Pancreas (tissue), 10 donors: ENCODE measurements around the gene UTS2R. TPM values are rescaled to one million over a fixed set of nuclear protein-coding genes. Genes with fewer than 3 reads are reported as not detected.
"Not testable (repeated sequence)": the region's sequence is repeated elsewhere in the genome, so short reads cannot be mapped to it uniquely, and the experiment has no call there.

ENCODE experiments used
- ATAC-seq, 4 donors: fragments of 200-7000 bp; cut with Tn5 transposase; one replicate each; pipeline versions ENCODE4 v1.8.0 to v1.9.1; 2020; ENCODE audit warnings: mild to moderate bottlenecking in 4 of 4, moderate library complexity in 4 of 4
- DNase-seq, 6 donors: peaks; one replicate each; pipeline ENCODE4 v3.0.0-alpha.2; 2020
- FAIRE-seq: peaks from 2 replicates; lab custom pipeline; 2012; peaks lifted over from hg19 to GRCh38; lab: Jason Lieb, UNC
- H3K27ac ChIP-seq, 4 donors: fragments of 200-600 bp; sonication (generic); 1 replicate in 3 of 4; 2 replicates in 1 of 4; pipeline versions ENCODE4 v1.5.0 to v1.8.0; 2020
- H3K27me3 ChIP-seq, 4 donors: fragments of 200-600 bp; one replicate each; pipeline ENCODE4 v1.8.0; 2021
- H3K36me3 ChIP-seq, 3 donors: fragments of 200-600 bp; sonication (generic) in 1 of 3; one replicate each; pipeline versions ENCODE4 v1.5.0 to v1.8.0; 2020 to 2021
- H3K4me1 ChIP-seq, 3 donors: fragments of 200-600 bp; one replicate each; pipeline ENCODE4 v1.8.0; 2021
- H3K4me3 ChIP-seq, 4 donors: fragments of 200-600 bp; sonication (generic) in 2 of 4; one replicate each; pipeline versions ENCODE4 v1.5.0 to v1.8.0; 2020 to 2021
- H3K9me3 ChIP-seq, 4 donors: fragments of 200-600 bp; one replicate each; pipeline ENCODE4 v1.8.0; 2021
- WGBS, 2 donors: extraction: QIAGEN DNeasy Blood & Tissue Kit; methylation state at CpG; one replicate each; pipeline ENCODE4 v1.1.7; 2013; 5-methylcytosine and 5-hydroxymethylcytosine counted together
- intact Hi-C, 3 donors: fragments of 100-400 bp; cut with DNase I; formaldehyde crosslinking; loops; one replicate each; pipeline versions ENCODE4 v1.11.1 to v1.14.2; 2022
- polyA plus RNA-seq, 2 donors: library from polyadenylated mRNA; stranded (reverse); fragments of 200-250 nt; gene quantifications; one replicate each; pipeline ENCODE4 v1.2.3, GENCODE V29; 2013
- total RNA-seq, 6 donors: library from RNA; stranded (reverse); fragmentation: NEBNext Ultra II Directional in 4 of 6; extraction: Animal tissue kit (Norgen Biotek cat#: 25700) in 4 of 6; gene quantifications; one replicate each; pipeline versions ENCODE4 v1.2.1 to v1.2.4, GENCODE V29; 2021 to 2023
- TF ChIP-seq, protein P1 (sequence below), 4 donors: fragments of 200-600 bp; sonication (generic) in 3 of 4; IDR thresholded peaks; one replicate each; pipeline versions ENCODE4 v1.5.0 to v1.8.0; 2021; ENCODE audit warnings: antibody characterized with exemption in 4 of 4
- donor health status: healthy with polysubstance abuse.
- donor health status: DM: no; HTN: no; CAD: no; lungs with moderate emphysema.
- donor health status: DM: no; HTN: no; CAD: no.
- donor health status: control.
- donor health status: control.
- donor health status: Bipolar disorder and iron deficiency.
- donor health status: DM: yes; HTN: yes; CAD: no.
- donor health status: DM: no; HTN: no; CAD: no.
- donor health status: DM: no; HTN: no; CAD: no.
- donor health status: DM: yes; HTN: yes; CAD: no.

UTS2R gene
- total and polyA plus RNA-seq, 8 donors = 0.37 to 0.87 (median 0.74) TPM; not detected in 5

DNA sequence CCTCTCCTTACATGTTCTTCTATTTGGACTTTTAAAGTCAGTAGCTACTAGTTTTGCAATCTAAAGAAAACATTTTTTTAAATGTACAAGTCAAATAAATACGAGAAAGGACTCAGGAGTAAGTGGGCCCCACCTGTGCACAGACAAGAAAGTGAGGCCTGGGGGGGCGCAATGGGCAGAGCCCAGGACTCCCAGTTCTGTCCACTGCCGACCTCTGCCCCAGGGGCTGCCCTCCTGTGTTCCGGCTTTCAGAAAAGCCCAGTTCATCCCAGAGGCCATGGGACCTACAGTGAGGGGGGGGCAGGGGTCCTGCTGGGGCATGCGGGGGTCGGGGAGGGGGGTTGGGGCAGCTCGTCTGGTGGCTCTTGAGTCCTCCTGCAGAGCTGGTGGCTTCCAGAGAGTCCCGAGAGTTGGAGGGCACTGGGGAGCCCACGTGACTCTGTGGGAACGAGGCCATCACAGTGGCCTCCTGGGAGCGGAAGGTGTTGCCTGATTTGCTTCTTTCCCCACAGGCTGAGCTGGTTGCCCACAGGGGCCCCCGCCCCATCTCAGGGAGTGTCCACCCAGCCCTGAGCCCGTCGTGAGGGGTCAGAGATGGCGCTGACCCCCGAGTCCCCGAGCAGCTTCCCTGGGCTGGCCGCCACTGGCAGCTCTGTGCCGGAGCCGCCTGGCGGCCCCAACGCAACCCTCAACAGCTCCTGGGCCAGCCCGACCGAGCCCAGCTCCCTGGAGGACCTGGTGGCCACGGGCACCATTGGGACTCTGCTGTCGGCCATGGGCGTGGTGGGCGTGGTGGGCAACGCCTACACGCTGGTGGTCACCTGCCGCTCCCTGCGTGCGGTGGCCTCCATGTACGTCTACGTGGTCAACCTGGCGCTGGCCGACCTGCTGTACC, 2.4 kb downstream of the UTS2R start:
- H3K4me1 ChIP-seq = peaks cover 0 to 10% (median 7%) of the 10 kb centered on the region in 3 donors
- FAIRE-seq = no peak
- 86 to 88% methylated on average over 37 of the region's 37 CpGs for WGBS, 2 donors
- TF ChIP-seq, protein P1, sequence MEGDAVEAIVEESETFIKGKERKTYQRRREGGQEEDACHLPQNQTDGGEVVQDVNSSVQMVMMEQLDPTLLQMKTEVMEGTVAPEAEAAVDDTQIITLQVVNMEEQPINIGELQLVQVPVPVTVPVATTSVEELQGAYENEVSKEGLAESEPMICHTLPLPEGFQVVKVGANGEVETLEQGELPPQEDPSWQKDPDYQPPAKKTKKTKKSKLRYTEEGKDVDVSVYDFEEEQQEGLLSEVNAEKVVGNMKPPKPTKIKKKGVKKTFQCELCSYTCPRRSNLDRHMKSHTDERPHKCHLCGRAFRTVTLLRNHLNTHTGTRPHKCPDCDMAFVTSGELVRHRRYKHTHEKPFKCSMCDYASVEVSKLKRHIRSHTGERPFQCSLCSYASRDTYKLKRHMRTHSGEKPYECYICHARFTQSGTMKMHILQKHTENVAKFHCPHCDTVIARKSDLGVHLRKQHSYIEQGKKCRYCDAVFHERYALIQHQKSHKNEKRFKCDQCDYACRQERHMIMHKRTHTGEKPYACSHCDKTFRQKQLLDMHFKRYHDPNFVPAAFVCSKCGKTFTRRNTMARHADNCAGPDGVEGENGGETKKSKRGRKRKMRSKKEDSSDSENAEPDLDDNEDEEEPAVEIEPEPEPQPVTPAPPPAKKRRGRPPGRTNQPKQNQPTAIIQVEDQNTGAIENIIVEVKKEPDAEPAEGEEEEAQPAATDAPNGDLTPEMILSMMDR (IDR thresholded peaks at IDR 0.05) = no peak
- H3K27me3 ChIP-seq = peaks cover 0 to 18% (median 0%) of the 10 kb centered on the region in 4 donors
- H3K36me3 ChIP-seq = no peaks in the 10 kb centered on the region
- no peak overlapping the region for H3K27ac ChIP-seq
- no peak overlapping the region for H3K4me3 ChIP-seq
- peak in 1 of 6 donors; percentile 75 for DNase-seq
- intact Hi-C loops = no loop called here
- H3K9me3 ChIP-seq = no peaks in the 10 kb centered on the region
- ATAC-seq = no peak

DNA sequence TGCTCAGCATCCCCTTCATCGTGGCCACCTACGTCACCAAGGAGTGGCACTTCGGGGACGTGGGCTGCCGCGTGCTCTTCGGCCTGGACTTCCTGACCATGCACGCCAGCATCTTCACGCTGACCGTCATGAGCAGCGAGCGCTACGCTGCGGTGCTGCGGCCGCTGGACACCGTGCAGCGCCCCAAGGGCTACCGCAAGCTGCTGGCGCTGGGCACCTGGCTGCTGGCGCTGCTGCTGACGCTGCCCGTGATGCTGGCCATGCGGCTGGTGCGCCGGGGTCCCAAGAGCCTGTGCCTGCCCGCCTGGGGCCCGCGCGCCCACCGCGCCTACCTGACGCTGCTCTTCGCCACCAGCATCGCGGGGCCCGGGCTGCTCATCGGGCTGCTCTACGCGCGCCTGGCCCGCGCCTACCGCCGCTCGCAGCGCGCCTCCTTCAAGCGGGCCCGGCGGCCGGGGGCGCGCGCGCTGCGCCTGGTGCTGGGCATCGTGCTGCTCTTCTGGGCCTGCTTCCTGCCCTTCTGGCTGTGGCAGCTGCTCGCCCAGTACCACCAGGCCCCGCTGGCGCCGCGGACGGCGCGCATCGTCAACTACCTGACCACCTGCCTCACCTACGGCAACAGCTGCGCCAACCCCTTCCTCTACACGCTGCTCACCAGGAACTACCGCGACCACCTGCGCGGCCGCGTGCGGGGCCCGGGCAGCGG, 3.2 kb downstream of the UTS2R start:
- peak in 1 of 6 donors; percentile 52 for DNase-seq
- FAIRE-seq = no peak
- no peaks in the 10 kb centered on the region for H3K9me3 ChIP-seq
- H3K27me3 ChIP-seq = peaks cover 0 to 18% (median 0%) of the 10 kb centered on the region in 4 donors
- H3K4me3 ChIP-seq = no peak overlapping the region
- H3K4me1 ChIP-seq = peaks cover 0 to 10% (median 7%) of the 10 kb centered on the region in 3 donors
- H3K27ac ChIP-seq = no peak overlapping the region
- WGBS, 2 donors = 56 to 69% methylated on average over 77 to 79 of the region's 79 CpGs
- H3K36me3 ChIP-seq = no peaks in the 10 kb centered on the region
- TF ChIP-seq, protein P1 (IDR thresholded peaks at IDR 0.05) = no peak
- ATAC-seq = no peak
- intact Hi-C loops = no loop called here

DNA sequence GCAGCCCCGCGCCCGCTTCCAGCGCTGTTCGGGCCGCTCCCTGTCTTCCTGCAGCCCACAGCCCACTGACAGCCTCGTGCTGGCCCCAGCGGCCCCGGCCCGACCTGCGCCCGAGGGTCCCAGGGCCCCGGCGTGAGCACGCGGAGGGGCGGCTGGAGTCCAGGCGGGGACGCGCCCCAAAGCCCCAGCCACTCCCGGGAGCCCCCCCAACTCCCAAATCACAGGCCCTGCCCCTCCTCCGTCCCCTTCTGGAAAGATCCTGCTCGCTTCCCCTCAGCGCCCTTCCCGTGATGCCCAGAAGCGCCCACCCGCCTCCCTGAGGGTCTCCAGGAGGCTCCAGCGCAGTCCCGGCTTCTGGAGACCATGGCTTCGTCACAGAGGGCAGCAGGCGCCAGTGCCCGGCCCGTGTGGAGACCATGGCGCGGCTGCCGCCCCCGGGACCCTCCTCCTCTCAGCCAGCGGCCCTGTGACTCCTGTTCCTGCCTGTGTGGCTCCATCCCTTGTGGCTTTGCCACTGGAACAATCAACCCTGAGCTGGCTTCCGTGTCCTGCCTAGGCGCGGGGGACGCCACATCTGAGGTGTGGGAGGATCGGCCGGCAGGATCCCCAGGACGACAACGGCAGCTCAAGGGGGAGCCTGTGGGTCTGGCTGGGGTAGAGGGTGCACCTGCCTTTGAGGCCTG, 3.9 kb downstream of the UTS2R start:
- FAIRE-seq (no peak), ATAC-seq (no peak), DNase-seq (peak in 1 of 6 donors; percentile 67)
- WGBS, 2 donors = 65 to 71% methylated on average over 42 to 46 of the region's 46 CpGs
- H3K27me3 ChIP-seq = peaks cover 0 to 18% (median 0%) of the 10 kb centered on the region in 4 donors
- TF ChIP-seq, protein P1 (IDR thresholded peaks at IDR 0.05) = no peak
- H3K4me3 ChIP-seq = no peak overlapping the region
- no peaks in the 10 kb centered on the region for H3K9me3 ChIP-seq
- no peaks in the 10 kb centered on the region for H3K36me3 ChIP-seq
- peaks cover 0 to 10% (median 7%) of the 10 kb centered on the region in 3 donors for H3K4me1 ChIP-seq
- intact Hi-C loops = no loop called here
- no peak overlapping the region for H3K27ac ChIP-seq

DNA sequence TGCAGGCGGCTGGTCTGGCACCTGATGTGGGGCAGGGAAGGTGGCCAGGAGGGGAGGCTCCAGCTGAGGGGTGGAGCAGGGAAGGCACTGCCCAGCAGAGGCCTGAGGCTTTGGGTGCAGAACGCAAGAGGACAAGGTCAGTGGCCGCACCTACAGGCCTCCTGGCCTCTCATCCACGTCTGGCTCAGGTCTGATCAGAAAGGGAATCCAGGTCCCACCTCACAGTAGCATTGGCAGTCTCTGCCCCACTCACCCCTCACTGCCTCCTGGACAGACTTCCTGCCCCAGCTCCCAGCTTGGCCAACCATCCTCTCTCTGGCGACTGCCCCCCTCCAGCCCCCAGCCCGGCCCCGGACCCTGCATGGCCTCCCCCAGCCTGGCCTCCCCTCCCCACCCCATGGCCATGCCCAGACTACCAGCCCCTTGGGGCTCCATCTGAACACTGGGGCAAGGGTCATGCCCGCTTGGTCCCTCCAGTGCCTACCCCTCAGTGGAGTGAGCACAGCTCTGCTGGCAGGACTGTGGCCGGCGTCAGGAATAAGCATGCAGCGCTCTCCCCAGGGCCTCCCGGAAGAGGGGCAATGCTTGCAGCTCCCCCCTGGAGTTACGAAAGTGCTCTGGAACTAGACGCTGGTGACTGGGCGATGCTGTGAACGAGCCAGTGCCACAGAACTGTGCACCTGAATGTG, 4.6 kb downstream of the UTS2R start:
- ATAC-seq (no peak), DNase-seq (peak in 1 of 6 donors; percentile 64), FAIRE-seq (no peak)
- Histone ChIP-seq H3K4me1 (peaks cover 0 to 4% (median 3%) of the 10 kb centered on the region in 3 donors), H3K36me3 (no peaks in the 10 kb centered on the region), H3K27ac (no peak overlapping the region), H3K27me3 (peaks cover 0 to 14% (median 0%) of the 10 kb centered on the region in 4 donors), H3K9me3 (no peaks in the 10 kb centered on the region), H3K4me3 (no peak overlapping the region)
- intact Hi-C loops = no loop called here
- TF ChIP-seq, protein P1 (IDR thresholded peaks at IDR 0.05) = no peak
- 69 to 80% methylated on average over 16 of the region's 16 CpGs for WGBS, 2 donors

DNA sequence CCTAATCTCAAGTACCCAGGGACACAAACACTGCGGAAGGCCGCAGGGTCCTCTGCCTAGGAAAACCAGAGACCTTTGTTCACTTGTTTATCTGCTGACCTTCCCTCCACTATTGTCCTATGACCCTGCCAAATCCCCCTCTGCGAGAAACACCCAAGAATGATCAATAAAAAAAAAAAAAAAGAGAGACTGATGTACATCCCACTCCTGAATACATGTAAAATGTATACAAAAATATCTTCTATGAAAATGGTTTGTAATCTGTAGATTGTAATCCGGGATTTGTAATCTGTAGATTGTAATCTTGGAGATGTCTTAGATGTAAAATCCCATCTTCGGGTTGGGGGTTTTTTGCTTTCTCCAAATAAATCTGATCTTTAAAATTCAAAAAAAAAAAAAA, 5.7 kb downstream of the UTS2R start:
- FAIRE-seq, H3K4me3 ChIP-seq, ATAC-seq, H3K27ac ChIP-seq, H3K36me3 ChIP-seq, intact Hi-C loops, H3K9me3 ChIP-seq, DNase-seq, H3K4me1 ChIP-seq: not testable (repeated sequence)
- WGBS, 2 donors = 55 to 59% methylated on average over 2 to 3 of the region's 5 CpGs
- H3K27me3 ChIP-seq = peaks cover 0 to 12% (median 0%) of the 10 kb centered on the region in 4 donors
